Cardiac septum (tissue), 1 donor: Measurements from ENCODE around the gene SNX32. TPM values are rescaled to one million over a fixed set of nuclear protein-coding genes. Genes with fewer than 3 reads are reported as not detected.

Experiments used
- DNase-seq: peaks from one replicate; pipeline ENCODE4 v3.0.0-alpha.2; 2020; ENCODE audit warnings: low spot score
- intact Hi-C: fragments of 100-400 bp; cut with DNase I; formaldehyde crosslinking; loops from one replicate; pipeline ENCODE4 v1.14.0; 2022
- total RNA-seq: library from RNA; stranded (reverse); fragmentation: NEBNext Ultra II Directional; extraction: Animal tissue kit (Norgen Biotek cat#: 25700); gene quantifications from one replicate; pipeline ENCODE4 v1.2.1, GENCODE V29; 2021
- donor health status: DM: no; HTN: no; CAD: no.

The SNX32 gene
- total RNA-seq, 1 donor from 2014 or later: 0.54 TPM

- no peak for DNase-seq
- intact Hi-C loops: no loop called here
Observed at GRCh38 chr11:65851811-65852507, 18.2 kb downstream of the SNX32 start.

- intact Hi-C loops: no loop called here
- peak; percentile 68 for DNase-seq
Observed at GRCh38 chr11:65852508-65853245, 18.9 kb downstream of the SNX32 start.

- intact Hi-C loops: no loop called here
- peak; percentile 51 for DNase-seq
Observed at GRCh38 chr11:65853246-65853979, 19.6 kb downstream of the SNX32 start.

GRCh38 chr11:65854161-65854592 is 20.4 kb downstream of the SNX32 start:
- DNase-seq: no peak
- intact Hi-C loops: no loop called here

- DNase-seq: no peak
- intact Hi-C loops: loop anchor here (5.0 kb wide), 1 partner anchor 147 kb away; the partner anchor contains the start of genes BANF1 and EIF1AD
Observed at GRCh38 chr11:65854852-65855837, 21.4 kb downstream of the SNX32 start.

GRCh38 chr11:65855927-65856363 is 22.2 kb downstream of the SNX32 start:
- no peak for DNase-seq
- intact Hi-C loops: loop anchor here (5.0 kb wide), 1 partner anchor 146 kb away; the partner anchor contains the start of genes BANF1 and EIF1AD

- intact Hi-C loops: loop anchor here (5.0 kb wide), 1 partner anchor 145 kb away; the partner anchor contains the start of genes BANF1 and EIF1AD
- peak; percentile 95 for DNase-seq
Observed at GRCh38 chr11:65856689-65857499, 23.1 kb downstream of the SNX32 start.

GRCh38 chr11:65857500-65857852 is 23.7 kb downstream of the SNX32 start:
- intact Hi-C loops: loop anchor here (5.0 kb wide), 1 partner anchor 145 kb away; the partner anchor contains the start of genes BANF1 and EIF1AD
- DNase-seq: no peak

GRCh38 chr11:65857853-65858680 is 24.3 kb downstream of the SNX32 start, which contains the start of gene CFL1:
CFL1 (minus strand) TSS chr11:65858180; CDS start chr11:65858099, 81 bp downstream.
- intact Hi-C loops: loop anchor here (5.0 kb wide), 1 partner anchor 144 kb away; the partner anchor contains the start of genes BANF1 and EIF1AD

GRCh38 chr11:65858681-65859087 is 24.9 kb downstream of the SNX32 start:
- no peak for DNase-seq
- intact Hi-C loops: loop anchor here (1.0 to 5.0 kb wide), 2 partner anchors 61 to 144 kb away; partner anchors contain the start of genes BANF1, C11orf68, DRAP1 and EIF1AD

More at GRCh38 chr11:65857853-65858680, 24.3 kb downstream of the SNX32 start, which contains the start of gene CFL1:
- DNase-seq: peak; percentile 99

GRCh38 chr11:65859095-65859811 is 25.5 kb downstream of the SNX32 start:
- intact Hi-C loops: loop anchor here (1.0 to 5.0 kb wide), 2 partner anchors 60 to 143 kb away; partner anchors contain the start of genes BANF1, C11orf68, DRAP1 and EIF1AD
- peak; percentile 99 for DNase-seq

- intact Hi-C loops: loop anchor here (1.0 to 5.0 kb wide), 4 partner anchors 13 to 142 kb away; partner anchors contain the start of genes BANF1, C11orf68, DRAP1 and EIF1AD
- DNase-seq: no peak
Observed at GRCh38 chr11:65859812-65860277, 26.1 kb downstream of the SNX32 start.

- DNase-seq: peak; percentile 98
- intact Hi-C loops: loop anchor here (1.0 kb wide), 2 partner anchors 13 to 28 kb away; partner anchors contain the start of gene FIBP
Observed at GRCh38 chr11:65860278-65861164, 26.8 kb downstream of the SNX32 start, which contains the start of gene MUS81. MUS81 (plus strand) TSS chr11:65860433; CDS start chr11:65860754, 321 bp downstream.

GRCh38 chr11:65861165-65861505 is 27.4 kb downstream of the SNX32 start:
- DNase-seq: no peak

More at GRCh38 chr11:65861165-65861505, 27.4 kb downstream of the SNX32 start:
- intact Hi-C loops: no loop called here
